ENCODE data around the gene MFSD2A.

Gene MFSD2A

DNA sequence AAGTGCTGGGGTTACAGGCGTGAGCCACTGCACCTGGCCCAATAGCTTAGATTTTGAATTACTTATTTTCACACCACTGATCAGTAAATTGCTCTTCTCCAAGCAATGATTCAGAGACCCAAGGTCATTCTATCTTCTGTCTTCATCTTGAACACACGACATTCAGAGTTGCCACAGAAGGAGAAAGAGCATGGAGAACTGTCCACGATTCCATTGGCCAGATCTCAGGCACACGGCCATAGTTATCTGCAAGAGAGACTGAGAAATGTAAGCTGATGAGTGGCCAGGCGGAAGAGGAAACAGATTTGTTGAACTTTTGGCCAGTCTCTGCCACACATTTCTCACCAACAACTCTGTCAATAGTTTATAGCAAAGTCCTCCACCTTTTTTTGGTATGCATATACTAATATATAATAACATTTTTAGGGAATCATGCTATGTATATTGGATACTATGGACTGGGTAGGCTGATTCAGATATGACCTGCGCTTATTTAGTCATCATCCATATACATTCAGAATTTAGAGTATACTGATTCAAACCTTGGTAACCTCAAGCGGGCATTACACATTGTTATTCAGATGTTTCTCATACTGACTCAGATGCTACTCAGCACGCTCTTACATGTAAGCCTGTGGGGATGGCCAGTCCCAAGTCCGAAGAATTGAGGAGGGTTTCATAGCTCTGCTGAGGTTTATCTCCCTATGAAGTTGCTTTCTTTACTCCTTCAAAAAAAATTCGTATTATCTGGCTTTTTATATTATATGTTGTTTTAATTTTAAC, 60.1 kb downstream of the MFSD2A start:
- FAIRE-seq = peak; percentile 23
- DNase-seq (ENCODE audit: insufficient read length, low spot score) = no peak
- TF ChIP-seq SPI1 (IDR thresholded peaks at IDR 0.05; ENCODE audit: low read depth, low read length) = no peak
- TF ChIP-seq PAX5 (IDR thresholded peaks at IDR 0.05; ENCODE audit: insufficient read depth, low read length, severe bottlenecking) = no peak
- no peak for TF ChIP-seq POU2F2 (IDR thresholded peaks at IDR 0.05; ENCODE audit: low read depth, low read length)
- no peak for TF ChIP-seq POLR2A (IDR thresholded peaks at IDR 0.05; ENCODE audit: low read depth, low read length)
- no peak for TF ChIP-seq POLR2AphosphoS5 (IDR thresholded peaks at IDR 0.05; ENCODE audit: low read depth, low read length)
- TF ChIP-seq TAF1 (IDR thresholded peaks at IDR 0.05; ENCODE audit: low read depth, low read length) = no peak

DNA sequence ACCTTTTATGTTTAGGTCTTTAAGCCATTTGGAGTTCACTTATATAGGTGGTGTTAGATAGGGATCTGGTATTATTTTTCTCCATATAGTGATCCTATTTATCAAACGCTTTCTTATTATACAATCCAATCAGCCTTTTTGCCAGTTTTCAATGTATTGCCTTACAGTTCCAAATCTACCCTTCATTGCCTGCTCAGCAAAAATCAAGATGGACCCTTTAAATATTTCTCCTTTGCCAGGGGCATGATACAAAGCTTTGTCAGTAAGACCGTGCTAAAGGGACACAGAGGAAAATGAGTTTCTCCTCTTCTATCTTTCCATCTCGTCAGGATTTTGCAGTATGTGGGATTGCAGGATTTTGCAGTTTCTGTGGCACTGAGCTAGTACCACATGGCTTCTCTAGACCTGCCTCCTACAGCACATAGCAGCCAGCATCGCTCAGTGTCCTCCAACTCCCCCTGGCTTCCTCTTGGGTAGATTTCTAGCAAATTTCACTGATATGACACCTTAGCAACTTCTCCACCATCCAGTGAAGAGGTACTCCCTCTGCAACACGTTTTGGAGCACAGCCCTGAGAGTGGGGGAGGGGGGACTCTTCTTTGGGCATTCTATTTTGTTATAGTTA, 63.1 kb downstream of the MFSD2A start:
- DNase-seq (ENCODE audit: insufficient read length, low spot score) = no peak
- TF ChIP-seq POU2F2 (IDR thresholded peaks at IDR 0.05; ENCODE audit: low read depth, low read length) = no peak
- TF ChIP-seq POLR2AphosphoS5 (IDR thresholded peaks at IDR 0.05; ENCODE audit: low read depth, low read length) = no peak
- TF ChIP-seq SPI1 (IDR thresholded peaks at IDR 0.05; ENCODE audit: low read depth, low read length) = no peak
- no peak for TF ChIP-seq PAX5 (IDR thresholded peaks at IDR 0.05; ENCODE audit: insufficient read depth, low read length, severe bottlenecking)
- TF ChIP-seq TAF1 (IDR thresholded peaks at IDR 0.05; ENCODE audit: low read depth, low read length) = no peak
- no peak for TF ChIP-seq POLR2A (IDR thresholded peaks at IDR 0.05; ENCODE audit: low read depth, low read length)
- FAIRE-seq = no peak

Data from GM12891 (cell line).